ENCODE measurements around the gene PCDHA2. TPM values are rescaled to one million over a fixed set of nuclear protein-coding genes. Genes with fewer than 3 reads are reported as not detected.

Gene PCDHA2
- total RNA-seq, 1 donor from 2014 or later: not detected

Other genes starting within 250 kb of the PCDHA2 start
- 9.2 and 15.0 TPM in 2 replicates for gene EIF4EBP3, start 247.2 kb upstream of the PCDHA2 start, total RNA-seq
- 45.9 and 48.2 TPM in 2 replicates for gene SRA1, start 237.4 kb upstream of the PCDHA2 start, total RNA-seq
- gene APBB3, start 230.3 kb upstream of the PCDHA2 start, total RNA-seq: 15.1 and 17.9 TPM in 2 replicates
- 91.9 and 97.3 TPM in 2 replicates for gene SLC35A4, start 230.0 kb upstream of the PCDHA2 start, total RNA-seq
- gene CD14, start 161.7 kb upstream of the PCDHA2 start, total RNA-seq: 0.39 TPM in 2 replicates
- gene TMCO6, start 155.4 kb upstream of the PCDHA2 start, total RNA-seq: 40.2 and 40.7 TPM in 2 replicates
- 63.0 and 65.6 TPM in 2 replicates for gene NDUFA2, start 147.2 kb upstream of the PCDHA2 start, total RNA-seq
- 111 and 119 TPM in 2 replicates for gene IK, start 147.0 kb upstream of the PCDHA2 start, total RNA-seq
- gene WDR55, start 129.9 kb upstream of the PCDHA2 start, total RNA-seq: 39.1 and 40.0 TPM in 2 replicates
- 3.2 and 3.5 TPM in 2 replicates for gene DND1, start 121.3 kb upstream of the PCDHA2 start, total RNA-seq
- gene HARS1, start 103.5 kb upstream of the PCDHA2 start, total RNA-seq: 107 and 110 TPM in 2 replicates
- 28.0 and 30.1 TPM in 2 replicates for gene HARS2, start 103.4 kb upstream of the PCDHA2 start, total RNA-seq
- 53.4 and 53.9 TPM in 2 replicates for gene ZMAT2, start 94.4 kb upstream of the PCDHA2 start, total RNA-seq
- 0.07 TPM in 1 of 2 replicates, not detected in the other for gene PCDHA1, start 8.7 kb upstream of the PCDHA2 start, total RNA-seq
- gene PCDHA3, start 6.2 kb downstream of the PCDHA2 start, total RNA-seq: not detected in 2 replicates
- gene PCDHA4, start 12.2 kb downstream of the PCDHA2 start, total RNA-seq: not detected in 2 replicates
- gene PCDHA5, start 26.8 kb downstream of the PCDHA2 start, total RNA-seq: not detected in 2 replicates
- not detected in 2 replicates for gene PCDHA6, start 33.1 kb downstream of the PCDHA2 start, total RNA-seq
- not detected in 2 replicates for gene PCDHA7, start 39.4 kb downstream of the PCDHA2 start, total RNA-seq
- gene PCDHA8, start 46.3 kb downstream of the PCDHA2 start, total RNA-seq: not detected in 2 replicates
- gene PCDHA9, start 53.5 kb downstream of the PCDHA2 start, total RNA-seq: not detected in 2 replicates
- gene PCDHA10, start 61.0 kb downstream of the PCDHA2 start, total RNA-seq: not detected in 2 replicates
- gene PCDHA11, start 74.1 kb downstream of the PCDHA2 start, total RNA-seq: not detected in 2 replicates
- not detected in 2 replicates for gene PCDHA12, start 80.5 kb downstream of the PCDHA2 start, total RNA-seq
- not detected in 2 replicates for gene PCDHA13, start 87.3 kb downstream of the PCDHA2 start, total RNA-seq
- gene PCDHAC1, start 131.4 kb downstream of the PCDHA2 start, total RNA-seq: not detected in 2 replicates
- gene PCDHAC2, start 171.6 kb downstream of the PCDHA2 start, total RNA-seq: not detected in 2 replicates

Data from activated T-helper 2 cell treated with anti-CD3 and anti-CD28 coated beads, Interferon-gamma antibody, Interleukin-2, Interleukin-4, amounts not matched to agents 10 μg/mL and 5 μg/mL and 100 μg/mL, durations not matched to agents 14 hours and 24 hours and 36 hours (primary cell).